GM18867 (cell line): Measurements from ENCODE around the gene TAS1R1.

Experiments used
- ATAC-seq: cut with Tn5 transposase; IDR thresholded peaks from one replicate; pipeline ENCODE4 v1.9.1; 2021; ENCODE audit warnings: mild to moderate bottlenecking, moderate library complexity; ENCODE audit not compliant: unreplicated experiment

The TAS1R1 gene

DNA sequence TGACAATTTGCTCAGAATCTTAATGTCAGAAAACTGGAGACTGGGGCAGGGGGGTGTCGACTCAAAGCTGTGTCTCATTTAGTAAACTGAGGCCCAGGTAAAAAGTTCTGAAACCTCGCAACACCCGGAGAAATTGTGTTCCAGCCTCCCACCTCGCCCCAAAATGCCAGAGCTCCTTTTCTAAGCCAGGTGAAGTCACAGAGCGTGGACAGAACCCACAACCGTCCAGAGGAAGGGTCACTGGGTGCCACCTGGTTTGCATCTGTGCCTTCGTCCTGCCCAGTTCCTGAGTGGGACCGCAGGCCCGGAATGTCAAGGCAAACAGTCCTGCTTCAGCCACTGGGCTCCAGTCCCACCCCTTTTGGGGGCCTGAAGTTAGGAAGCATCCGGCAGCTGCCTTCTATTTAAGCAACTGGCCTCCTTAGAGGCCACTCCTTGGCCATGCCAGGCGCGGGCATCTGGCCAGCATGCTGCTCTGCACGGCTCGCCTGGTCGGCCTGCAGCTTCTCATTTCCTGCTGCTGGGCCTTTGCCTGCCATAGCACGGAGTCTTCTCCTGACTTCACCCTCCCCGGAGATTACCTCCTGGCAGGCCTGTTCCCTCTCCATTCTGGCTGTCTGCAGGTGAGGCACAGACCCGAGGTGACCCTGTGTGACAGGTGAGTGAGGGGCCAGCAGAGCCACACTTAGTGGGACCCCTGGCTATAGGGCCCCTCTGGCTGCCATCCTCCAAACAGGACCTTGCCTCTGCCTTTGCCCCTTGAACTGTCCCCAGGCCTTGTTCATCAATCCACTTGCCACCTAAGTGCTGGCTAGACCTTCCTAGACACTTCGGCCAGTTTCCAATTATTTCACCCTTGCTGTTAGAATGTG lies at the start of gene TAS1R1:
Gene TAS1R1 (plus strand): TSS at position 401 of the 872 bp plus-strand sequence. CDS start 67 bp downstream, at position 468.
- no peak for ATAC-seq

DNA sequence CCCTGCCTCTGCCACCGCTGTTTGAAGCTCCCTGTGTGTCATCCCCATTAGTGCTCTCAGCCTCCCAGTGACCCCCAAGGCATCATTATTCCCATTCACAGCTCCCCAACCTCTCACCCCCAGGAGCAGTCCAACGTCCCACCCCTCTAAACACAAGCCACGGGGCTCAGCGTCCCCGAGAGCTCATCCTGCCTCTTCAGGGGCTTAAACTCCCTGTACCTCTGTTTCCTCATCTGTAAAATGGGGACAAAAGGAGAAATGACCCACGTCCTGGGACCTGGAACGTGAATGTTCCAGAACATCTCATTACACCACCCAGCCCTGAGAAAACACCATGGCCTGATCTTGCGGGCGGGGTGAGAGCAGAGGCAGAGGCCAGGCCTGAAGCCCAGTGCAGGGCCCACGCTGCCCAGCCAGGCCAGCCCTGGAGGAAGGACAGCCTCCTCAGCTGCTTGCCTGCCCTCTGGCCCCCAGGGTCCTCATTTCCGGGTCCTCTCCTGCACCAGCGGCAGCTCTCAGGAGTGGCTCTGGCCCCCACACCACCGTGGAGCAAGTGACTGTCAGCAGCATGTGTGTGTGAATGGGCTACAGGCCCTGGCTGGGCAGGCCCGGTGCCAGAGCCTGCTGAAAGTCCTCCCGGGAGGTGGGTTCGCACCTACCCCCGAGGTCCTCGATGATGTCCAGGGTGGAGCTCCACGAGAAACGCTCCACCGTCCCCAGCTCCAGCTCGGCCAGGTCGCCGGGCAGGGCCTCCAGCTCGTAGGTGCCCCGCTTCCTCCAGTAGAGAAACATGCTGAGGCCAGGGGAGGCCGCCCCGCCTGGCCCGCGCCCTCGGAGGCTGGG lies 49.5 kb upstream of the TAS1R1 start:
- ATAC-seq = no peak

DNA sequence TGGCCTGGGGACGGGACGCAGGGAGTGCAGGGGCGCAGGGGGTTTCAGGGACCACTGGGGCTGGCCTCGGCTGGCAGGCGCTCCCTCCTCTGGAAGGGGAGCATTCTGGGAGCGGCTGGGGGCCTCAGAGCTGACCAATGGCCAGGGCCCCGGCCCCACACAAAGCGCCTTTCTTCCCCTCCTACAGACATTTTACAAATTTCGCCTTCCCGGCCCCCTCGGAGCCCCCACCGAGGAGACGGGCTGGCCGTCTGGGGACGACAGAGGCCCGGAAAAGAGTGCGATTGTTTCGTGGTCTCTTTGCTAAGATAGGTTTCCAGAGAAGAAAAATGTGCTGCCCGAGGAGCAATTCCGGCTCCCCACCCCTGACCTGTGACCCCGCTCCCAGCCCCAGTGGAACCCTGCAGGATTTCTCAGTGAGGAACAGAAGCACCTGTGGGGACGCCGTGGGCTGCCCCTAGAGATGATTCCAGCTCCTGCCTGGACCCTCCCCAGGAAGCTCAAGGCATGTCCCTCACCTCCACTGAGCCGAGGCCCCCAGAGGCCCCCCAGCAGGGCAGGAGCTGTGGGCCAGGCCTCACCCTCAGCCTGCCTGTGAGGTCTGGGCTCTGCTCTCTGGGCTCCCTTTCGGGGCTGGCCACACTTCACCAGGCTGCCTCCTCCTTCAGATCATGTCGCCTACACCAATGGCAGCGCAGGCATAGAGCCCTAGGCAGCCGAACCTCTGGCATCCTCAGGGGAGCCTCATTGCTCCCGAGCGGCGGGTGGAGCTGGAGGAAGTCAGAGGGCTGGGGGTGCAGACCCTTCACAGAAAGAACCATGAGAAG lies 48.7 kb upstream of the TAS1R1 start:
- no peak for ATAC-seq

DNA sequence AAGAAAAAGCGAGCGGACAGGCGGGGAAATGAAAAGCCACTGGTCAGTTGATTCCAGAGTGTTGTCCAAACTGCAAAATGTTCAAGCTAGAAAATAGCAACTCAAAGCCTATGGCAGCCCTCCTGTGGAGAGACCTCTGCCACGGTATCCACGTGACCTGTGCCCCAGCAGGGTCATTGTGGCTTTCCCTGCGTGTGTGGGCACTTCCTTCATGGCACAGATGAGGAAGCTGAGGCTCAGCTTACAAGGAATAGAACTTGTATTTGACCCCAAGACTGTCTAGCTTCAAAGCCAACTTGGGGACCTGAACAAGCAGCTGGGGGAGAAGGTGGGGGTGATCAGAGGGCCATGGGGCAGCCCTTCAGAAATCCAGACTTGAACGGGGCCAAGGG lies 48.1 kb upstream of the TAS1R1 start:
- ATAC-seq = no peak

DNA sequence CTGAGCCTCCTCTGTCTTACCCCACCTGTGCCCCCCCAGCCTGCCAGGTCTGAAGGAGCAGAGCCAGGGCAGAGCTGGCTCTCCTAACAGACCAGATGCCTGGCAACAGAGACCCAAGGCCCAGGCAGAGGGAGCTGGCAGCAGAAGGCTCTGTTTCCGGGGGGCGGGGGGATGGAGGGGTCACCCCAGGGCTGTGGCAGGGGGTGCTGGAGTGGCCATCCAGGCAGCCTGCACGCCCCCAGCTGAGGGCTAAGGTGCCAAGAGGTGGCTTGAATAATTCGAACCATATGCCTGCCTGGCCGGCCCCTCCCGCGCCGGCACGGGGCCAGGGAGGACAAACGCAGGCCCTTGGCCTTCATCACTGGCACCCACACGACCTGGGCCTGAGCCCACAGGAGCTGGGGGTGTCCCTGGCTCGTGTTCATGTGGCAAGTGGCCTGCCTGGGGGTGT lies 47.6 kb upstream of the TAS1R1 start:
- ATAC-seq = no peak

DNA sequence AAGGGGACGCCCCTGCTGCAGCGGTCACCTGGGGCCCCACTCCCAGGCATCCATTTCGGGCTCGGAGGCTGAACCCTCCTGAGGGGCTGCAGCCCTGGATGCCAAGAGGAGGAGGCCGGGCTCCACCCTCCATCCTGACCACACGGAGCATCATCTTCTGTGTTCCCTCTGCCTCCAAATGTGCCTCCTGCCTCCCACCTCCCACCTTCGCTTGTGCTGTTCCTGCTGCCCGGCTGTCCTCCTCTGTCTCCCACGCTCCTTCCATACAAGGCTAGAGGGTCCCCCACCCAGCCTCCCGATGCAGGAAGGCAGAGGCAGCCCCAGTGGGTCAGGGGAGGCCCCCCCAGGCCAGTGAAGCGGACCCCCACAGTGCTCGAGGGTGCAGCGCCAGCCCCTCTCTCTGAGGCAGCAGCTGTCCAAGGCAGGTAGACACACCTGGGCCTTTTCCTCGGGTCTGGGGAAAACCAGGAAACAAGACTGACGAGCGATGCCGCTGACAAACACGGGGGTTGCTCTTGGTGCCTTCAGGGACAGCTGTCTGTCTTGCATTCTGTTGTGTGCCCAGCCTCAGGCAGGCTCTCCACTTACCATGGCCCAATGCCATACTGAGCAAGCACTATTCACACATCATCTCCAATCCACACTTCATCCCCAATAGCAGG lies 46.8 kb upstream of the TAS1R1 start:
- ATAC-seq = no peak

DNA sequence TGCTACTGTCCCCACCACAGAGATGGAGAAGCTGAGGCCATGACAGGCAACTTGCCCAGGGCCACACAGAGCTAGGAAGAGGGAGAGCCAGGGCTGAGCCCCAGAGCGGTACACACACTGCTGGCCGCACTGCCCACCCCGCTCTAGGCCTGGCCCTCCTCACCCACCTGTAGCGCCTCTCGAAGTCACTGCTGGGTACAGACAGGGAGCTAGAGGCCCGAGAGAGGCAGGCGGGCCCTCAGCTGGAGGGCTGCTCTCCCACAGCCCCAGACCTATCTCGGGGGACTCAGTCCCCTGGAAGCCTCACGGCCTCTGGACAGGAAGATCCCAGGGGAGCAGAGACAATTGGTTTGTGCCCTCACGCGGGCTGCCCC lies 46.3 kb upstream of the TAS1R1 start:
- no peak for ATAC-seq

DNA sequence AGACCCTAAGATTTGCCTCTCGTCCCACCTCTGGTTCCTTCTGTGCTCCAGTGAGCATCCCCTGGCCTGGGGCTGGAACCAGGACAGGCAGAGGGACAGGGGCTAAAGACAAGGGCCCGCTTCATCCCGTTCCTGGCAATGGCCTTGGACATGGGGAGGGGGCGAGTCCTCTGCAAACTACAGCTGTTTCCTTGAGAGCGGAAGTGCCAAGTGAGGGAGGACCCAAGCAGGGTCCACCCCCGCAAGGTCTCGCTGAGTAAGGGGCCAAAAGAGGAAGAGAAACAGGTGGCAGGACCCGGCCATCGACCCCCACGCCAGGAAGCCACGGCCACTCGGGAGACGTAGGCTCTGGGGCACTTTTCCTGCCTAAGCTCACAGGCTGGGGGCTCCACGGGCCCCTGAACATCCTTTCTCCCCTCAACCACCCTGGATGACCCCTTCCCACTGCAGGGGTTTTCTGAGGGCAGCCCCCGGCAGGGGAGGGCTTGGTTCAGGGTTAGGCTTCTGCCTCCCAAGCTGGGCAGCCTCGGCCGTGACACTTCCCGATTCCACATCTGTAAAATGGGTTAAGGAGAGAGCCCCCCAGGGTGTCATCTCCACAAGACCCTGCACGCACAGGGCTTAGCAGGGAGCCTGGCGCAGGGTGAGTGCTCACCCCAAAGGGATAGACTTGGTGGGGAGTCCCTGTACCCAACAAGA lies 45.7 kb upstream of the TAS1R1 start:
- no peak for ATAC-seq

DNA sequence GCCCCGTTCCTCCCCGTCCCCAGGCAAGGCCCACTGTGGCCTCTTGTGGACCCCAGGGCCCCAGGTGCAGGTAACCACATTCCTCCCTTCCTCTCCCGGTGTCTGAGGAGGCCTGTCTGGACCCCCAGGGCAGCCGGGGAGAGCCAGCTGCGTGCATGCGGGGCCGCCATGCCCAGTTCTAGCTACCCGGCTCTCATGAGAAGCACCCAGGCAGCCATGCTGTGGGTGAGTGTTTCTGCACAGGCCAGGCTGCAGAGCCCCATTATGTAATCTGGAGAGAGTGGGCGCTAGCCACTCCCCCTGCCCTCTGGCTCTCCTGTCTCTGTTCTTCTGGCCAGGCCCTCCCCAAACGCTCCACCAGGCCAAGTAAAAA lies 45.2 kb upstream of the TAS1R1 start:
- ATAC-seq = no peak

DNA sequence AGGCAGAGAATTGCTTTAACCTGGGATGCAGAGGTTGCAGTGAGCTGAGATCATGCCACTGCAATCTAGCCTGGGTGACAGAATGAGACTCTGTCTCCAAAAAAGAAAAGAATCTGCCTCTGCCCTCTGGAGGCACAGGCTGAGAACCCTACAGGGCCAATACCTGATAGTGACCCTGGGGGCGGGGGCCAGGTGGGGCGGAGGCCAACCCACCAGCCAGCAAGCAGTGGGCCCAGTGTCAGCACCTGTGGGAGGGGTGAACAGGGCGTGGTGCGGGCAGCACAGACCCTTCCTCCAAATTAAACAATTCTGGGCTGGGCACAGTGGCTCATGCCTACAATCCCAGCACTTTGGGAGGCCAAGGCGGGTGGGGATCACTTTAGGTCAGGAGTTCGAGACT lies 44.6 kb upstream of the TAS1R1 start:
- no peak for ATAC-seq

DNA sequence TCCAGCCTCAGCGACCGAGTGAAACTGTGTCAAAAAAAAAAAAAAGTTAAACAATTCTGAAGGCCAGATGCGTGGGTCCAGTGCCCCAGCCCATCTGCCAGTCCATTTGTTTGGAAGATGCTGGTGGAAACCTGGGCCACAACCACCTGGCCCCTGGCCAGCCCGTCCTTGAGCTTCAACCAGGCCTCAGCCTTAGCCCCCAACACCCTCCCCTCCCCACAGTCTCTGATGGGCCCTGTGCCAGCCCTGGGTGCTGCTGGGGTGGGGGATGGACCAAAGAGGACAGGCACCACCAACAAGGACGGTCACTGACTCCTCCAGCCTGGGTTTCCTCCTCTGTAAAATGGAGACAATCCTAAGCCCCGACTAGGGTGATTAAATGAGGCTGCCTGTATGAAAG lies 44.1 kb upstream of the TAS1R1 start:
- no peak for ATAC-seq

DNA sequence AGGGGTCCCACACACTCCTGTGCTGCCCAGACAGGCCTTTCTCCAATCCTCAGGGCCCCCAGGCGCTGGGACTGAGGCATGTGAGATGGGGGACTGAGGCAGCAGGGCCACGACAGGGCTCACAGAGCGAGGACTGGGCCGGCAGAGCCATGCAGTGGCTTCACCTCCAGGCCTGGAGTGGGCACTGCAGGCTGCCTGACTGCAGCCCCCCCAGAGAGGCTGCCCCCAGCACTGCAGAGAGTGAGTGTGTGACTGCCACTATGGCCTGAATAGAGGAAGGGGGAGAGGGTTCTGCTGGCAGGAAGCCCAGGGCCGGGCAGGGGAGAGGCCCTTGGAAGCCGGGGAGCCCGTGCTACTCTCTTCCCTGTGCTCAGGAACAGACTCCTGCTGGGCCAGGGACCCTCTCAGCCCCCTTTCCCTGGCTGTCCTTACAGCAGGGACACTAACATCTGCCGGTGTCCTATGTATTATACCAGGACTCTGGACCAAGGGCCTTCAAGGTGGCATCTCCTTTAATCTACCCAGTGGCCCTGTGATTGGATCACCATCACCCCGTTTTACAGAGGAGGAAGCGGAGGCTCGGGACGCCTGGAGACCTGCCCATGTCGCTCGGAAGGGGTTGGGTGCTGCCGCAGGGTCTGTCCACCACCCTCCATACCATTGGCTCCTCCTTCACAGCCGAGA lies 43.4 kb upstream of the TAS1R1 start:
- no peak for ATAC-seq

DNA sequence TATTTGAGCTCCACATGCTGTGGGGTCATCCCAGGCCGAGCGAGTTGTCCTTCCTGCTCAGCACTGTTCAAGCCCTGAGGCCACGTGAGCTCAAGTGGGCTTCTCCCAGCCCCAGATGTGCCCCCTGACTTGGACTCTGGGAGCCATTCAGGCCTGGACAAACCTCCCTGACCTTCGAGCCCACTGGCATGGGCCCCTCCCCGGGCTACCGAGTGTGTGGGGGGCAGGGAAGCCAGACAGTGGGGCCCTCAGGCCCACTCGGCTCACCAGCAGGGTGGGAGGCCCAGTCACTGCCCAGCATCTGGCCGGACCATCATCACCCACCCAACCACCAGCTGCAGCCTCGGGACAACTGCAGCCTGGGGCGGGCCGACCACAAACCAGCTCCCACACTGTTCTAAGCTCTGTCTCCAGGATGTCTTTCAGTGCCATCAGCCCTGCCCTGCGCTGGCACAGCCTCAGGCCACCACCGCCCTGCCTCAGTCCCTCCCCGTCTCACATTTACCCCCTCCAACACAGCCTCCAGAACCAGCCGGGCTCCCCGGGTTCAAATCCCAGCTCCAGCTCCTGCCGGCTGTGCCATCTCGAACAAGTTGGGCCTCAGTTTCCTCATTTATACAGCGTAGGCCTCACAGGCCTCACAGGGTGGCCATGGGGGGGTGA lies 42.7 kb upstream of the TAS1R1 start:
- ATAC-seq = no peak

DNA sequence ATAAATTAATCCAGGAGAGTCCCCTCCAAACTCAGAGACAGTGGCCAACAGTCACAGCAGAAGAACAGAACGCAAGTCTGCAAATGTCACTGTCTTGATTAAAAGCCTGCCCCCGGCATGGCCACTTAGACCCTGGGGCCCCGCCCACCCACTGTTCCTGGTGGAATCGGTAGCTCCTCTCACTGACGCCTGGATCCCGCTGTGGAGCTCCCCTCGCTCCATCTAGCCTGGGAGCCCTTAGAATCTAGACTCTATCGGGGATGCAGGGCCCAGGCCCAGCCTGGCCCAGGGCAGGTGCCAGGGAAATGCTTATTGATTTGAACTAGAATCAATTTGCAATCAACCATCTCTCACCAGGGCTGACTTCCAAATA lies 42.2 kb upstream of the TAS1R1 start:
- ATAC-seq = no peak

DNA sequence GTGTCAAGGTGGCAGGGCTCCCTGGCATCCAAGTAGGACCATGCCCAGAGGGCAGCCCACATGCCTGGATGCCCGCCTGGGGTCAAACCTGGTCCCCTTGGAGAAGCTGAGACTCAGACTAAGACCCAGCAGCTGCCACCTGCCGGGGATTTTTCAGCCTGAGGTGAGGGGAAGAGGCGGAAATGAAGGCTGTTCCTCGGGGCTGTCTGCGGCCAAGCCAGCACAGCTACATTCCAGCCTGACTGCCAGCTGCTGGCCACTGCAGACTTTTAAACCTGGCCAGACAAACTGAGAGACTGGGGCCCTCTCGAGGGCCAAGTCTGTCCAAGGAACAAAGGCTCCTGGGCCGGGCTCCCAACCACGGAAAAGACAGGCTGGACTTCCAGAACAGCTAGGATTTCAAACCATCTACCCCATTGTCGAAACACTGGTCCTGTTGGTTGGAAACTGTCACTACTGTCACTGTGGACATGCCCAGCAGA lies 41.7 kb upstream of the TAS1R1 start:
- no peak for ATAC-seq

DNA sequence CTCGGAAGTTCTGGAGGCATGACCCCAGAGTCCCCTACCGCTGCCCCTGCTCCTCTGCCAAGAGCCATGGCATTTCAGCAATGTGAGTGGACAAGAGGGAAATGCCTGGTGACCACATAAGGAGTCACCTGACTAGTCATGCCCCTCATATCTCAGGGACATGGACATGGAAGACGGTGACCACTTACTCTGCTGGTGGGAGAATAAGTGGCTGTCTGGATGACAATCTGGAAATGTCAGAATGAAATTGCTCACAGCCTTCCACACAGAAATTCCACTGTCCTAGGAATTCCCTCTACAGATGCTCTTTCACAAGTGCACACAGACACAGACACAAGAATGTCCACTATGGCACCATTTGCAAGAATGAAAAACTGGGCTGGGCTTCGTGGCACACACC lies 39.3 kb upstream of the TAS1R1 start:
- no peak for ATAC-seq

DNA sequence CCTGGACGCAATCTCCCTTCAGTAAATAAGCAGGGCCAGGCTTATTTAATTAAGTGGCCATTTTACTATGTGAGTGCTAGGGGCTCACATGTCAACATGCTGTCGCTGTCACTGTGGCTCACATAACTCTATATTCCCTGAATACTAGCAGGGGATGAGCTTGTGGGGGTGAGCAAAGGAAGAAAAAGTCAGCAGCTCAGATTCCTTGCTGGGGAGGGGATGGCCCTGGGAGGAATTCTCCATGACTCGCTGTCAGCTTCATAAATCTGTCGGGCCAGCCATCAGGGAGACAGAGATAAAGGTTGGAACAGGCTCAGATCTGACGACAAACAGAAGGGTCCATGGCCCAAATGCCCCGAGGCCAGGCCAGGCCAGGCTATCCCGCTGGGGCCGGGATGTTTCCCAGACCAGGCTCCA lies 37.7 kb upstream of the TAS1R1 start:
- ATAC-seq = no peak

DNA sequence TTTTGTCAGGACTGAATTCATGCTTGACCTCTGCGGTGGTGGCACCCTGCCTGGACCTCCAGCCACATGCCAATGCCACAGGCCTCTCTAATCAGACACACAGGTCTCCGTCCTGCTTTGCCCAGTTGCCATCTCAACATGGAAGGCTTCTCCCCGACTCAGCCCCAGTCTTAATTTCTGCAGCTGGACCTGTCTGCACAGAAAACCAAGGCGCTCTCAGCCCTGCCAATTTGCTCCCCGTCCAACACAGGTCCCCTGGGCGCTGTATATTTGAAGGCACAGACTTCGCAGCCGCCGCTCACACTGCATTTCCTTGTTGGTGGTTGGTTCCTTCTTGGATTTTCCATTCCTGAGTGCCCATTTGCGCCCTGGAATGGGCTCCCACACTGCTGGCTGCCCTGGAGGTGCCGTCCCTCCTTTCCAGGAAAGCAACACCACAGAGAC lies 35.6 kb upstream of the TAS1R1 start:
- no peak for ATAC-seq
